HepG2 (cell line): Measurements from ENCODE around the gene PACS1.

Experiments used
- CEBPB ChIP-seq: IDR thresholded peaks from 2 replicates; pipeline ENCODE4 v1.6.1; 2011; ENCODE audit warnings: low read depth, low read length, improper control_type of control experiment, borderline replicate concordance
- CTCF ChIP-seq: sonication (generic); formaldehyde crosslinking; IDR thresholded peaks from 2 replicates; pipeline ENCODE4 v1.5.0; 2020; ENCODE audit warnings: mild to moderate bottlenecking, missing genetic modification reagents, moderate library complexity
- GABPA ChIP-seq, 2 experiments: IDR thresholded peaks; 2 replicates each; pipeline ENCODE4 v1.6.1; 2011 to 2016; ENCODE audit warnings: low read depth in 2 of 2, low read length in 1 of 2, missing biosample characterization in 1 of 2, missing genetic modification characterization in 1 of 2
- HDAC6 ChIP-seq: fragments of 200-600 bp; sonication (generic); IDR thresholded peaks from 2 replicates; pipeline ENCODE4 v1.7.0; 2017; ENCODE audit warnings: mild to moderate bottlenecking, antibody characterized with exemption, low read length, low read depth
- IRF1 ChIP-seq: sonication (generic); formaldehyde crosslinking; IDR thresholded peaks from 2 replicates; pipeline ENCODE4 v1.4.0; 2020; ENCODE audit warnings: low read depth, mild to moderate bottlenecking, missing genetic modification reagents
- POLR2A ChIP-seq, 2 experiments: IDR thresholded peaks; 2 replicates each; pipeline ENCODE4 v1.6.1; 2011; ENCODE audit warnings: low read depth in 2 of 2, low read length in 2 of 2, mild to moderate bottlenecking in 1 of 2, moderate library complexity in 1 of 2; ENCODE audit not compliant: insufficient read depth in 1 of 2
- RELA ChIP-seq: sonication (generic); formaldehyde crosslinking; IDR thresholded peaks from 2 replicates; pipeline ENCODE4 v1.4.0; 2020; ENCODE audit warnings: missing genetic modification reagents
- RFX1 ChIP-seq: fragments of 450-650 bp; IDR thresholded peaks from 2 replicates; pipeline ENCODE4 v1.6.1; 2017
- ZFP36 ChIP-seq: fragments of 150-350 bp; IDR thresholded peaks from 2 replicates; pipeline ENCODE4 v1.6.1; 2018; ENCODE audit warnings: borderline replicate concordance, low read length, low read depth; ENCODE audit not compliant: partially characterized antibody
- ZNF564 ChIP-seq: sonication (generic); formaldehyde crosslinking; IDR thresholded peaks from 2 replicates; pipeline ENCODE4 v1.8.1; 2023; ENCODE audit warnings: mild to moderate bottlenecking, missing genetic modification reagents
- ZNF766 ChIP-seq: sonication (generic); formaldehyde crosslinking; IDR thresholded peaks from 2 replicates; pipeline ENCODE4 v1.5.0; 2020; ENCODE audit warnings: missing genetic modification reagents, borderline replicate concordance
- ZNF841 ChIP-seq: sonication (generic); formaldehyde crosslinking; IDR thresholded peaks from 2 replicates; pipeline ENCODE4 v1.8.1; 2023; ENCODE audit warnings: missing genetic modification reagents, borderline replicate concordance
- TF ChIP-seq, protein P1 (sequence below): sonication (generic); formaldehyde crosslinking; IDR thresholded peaks from 2 replicates; pipeline ENCODE4 v1.8.1; 2023; ENCODE audit warnings: missing genetic modification reagents, inconsistent platforms, borderline replicate concordance
- TF ChIP-seq, protein P2 (sequence below): IDR thresholded peaks from 2 replicates; pipeline ENCODE4 v1.6.1; 2012; ENCODE audit warnings: inconsistent platforms

GRCh38 chr11:66291303-66291705 lies 221.2 kb downstream of the PACS1 start:
- TF ChIP-seq POLR2A (IDR thresholded peaks at IDR 0.05; ENCODE audit: insufficient read depth in 1 of 2, low read depth in 2 of 2, low read length in 2 of 2) (no peak), RELA (CRISPR knock-in tag) (no peak), ZFP36 (no peak), HDAC6 (no peak), CEBPB (no peak), ZNF841 (CRISPR knock-in tag) (no peak), CTCF (no peak), ZNF564 (no peak), GABPA (IDR thresholded peaks at IDR 0.05; ENCODE audit: low read depth, low read length) (no peak), GABPA (CRISPR knock-in tag; IDR thresholded peaks at IDR 0.05; ENCODE audit: low read depth) (no peak), IRF1 (CRISPR knock-in tag) (no peak), RFX1 (no peak), ZNF766 (CRISPR knock-in tag) (no peak)
- TF ChIP-seq, protein P1, sequence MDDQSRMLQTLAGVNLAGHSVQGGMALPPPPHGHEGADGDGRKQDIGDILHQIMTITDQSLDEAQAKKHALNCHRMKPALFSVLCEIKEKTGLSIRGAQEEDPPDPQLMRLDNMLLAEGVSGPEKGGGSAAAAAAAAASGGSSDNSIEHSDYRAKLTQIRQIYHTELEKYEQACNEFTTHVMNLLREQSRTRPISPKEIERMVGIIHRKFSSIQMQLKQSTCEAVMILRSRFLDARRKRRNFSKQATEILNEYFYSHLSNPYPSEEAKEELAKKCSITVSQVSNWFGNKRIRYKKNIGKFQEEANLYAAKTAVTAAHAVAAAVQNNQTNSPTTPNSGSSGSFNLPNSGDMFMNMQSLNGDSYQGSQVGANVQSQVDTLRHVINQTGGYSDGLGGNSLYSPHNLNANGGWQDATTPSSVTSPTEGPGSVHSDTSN (CRISPR knock-in tag): no peak
- TF ChIP-seq, protein P2, sequence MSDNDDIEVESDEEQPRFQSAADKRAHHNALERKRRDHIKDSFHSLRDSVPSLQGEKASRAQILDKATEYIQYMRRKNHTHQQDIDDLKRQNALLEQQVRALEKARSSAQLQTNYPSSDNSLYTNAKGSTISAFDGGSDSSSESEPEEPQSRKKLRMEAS: no peak
